SK-N-SH (cell line): ENCODE results near the gene PTGFRN. TPM values are rescaled to one million over a fixed set of nuclear protein-coding genes. Genes with fewer than 3 reads are reported as not detected.

Experiments used
- CTCF ChIA-PET: fragments of 300-600, 350-600 bp; formaldehyde crosslinking; extraction: SDS; loops from one replicate; lab custom pipeline; 2021; lab: Yijun Ruan, JAX
- POLR2A ChIA-PET: fragments of 350-600 bp; sonication (Branson Sonifier 250); formaldehyde crosslinking; extraction: SDS; loops from one replicate; lab custom pipeline; 2020; ENCODE audit warnings: antibody characterized with exemption, inconsistent platforms; lab: Yijun Ruan, JAX
- DNase-seq: peaks from one replicate; pipeline ENCODE4 v3.0.0; 2012
- H2AFZ ChIP-seq: fragments of 200-600 bp; sonication (generic); 2 replicates; pipeline ENCODE4 v1.8.1; 2016; ENCODE audit warnings: antibody characterized with exemption, mild to moderate bottlenecking, low read depth
- H3F3A ChIP-seq: fragments of 200-600 bp; sonication (generic); replicated peaks from 2 replicates; pipeline ENCODE3; 2016; ENCODE audit warnings: antibody characterized with exemption, mild to moderate bottlenecking; ENCODE audit not compliant: insufficient read depth
- H3K27ac ChIP-seq, 2 experiments: fragments of 200-500 bp in 1 of 2; fragments of 200-600 bp in 1 of 2; sonication (Bioruptor generic) in 1 of 2; sonication (generic), shearing (Covaris generic) in 1 of 2; 2 replicates each; pipeline versions ENCODE4 v1.5.1 to v1.6.1; 2014 to 2016; ENCODE audit warnings: low read depth in 2 of 2, inconsistent platforms in 1 of 2, low read length in 1 of 2, mild to moderate bottlenecking in 1 of 2, mixed read lengths in 1 of 2
- H3K27me3 ChIP-seq: fragments of 200-600 bp; sonication (generic), shearing (Covaris generic); 2 replicates; pipeline ENCODE4 v1.6.1; 2016; ENCODE audit warnings: mixed run types; ENCODE audit not compliant: insufficient read depth
- H3K36me3 ChIP-seq, 2 experiments: fragments of 200-500 bp in 1 of 2; fragments of 200-600 bp in 1 of 2; sonication (Bioruptor generic) in 1 of 2; sonication (generic) in 1 of 2; replicated peaks in 1 of 2; 2 replicates each; pipeline versions ENCODE3 to v1.5.1; 2014 to 2016; ENCODE audit warnings: low read length in 1 of 2, mild to moderate bottlenecking in 1 of 2; ENCODE audit not compliant: insufficient read depth in 2 of 2, control insufficient read depth in 1 of 2
- H3K4me1 ChIP-seq, 2 experiments: fragments of 200-500 bp in 1 of 2; fragments of 200-600 bp in 1 of 2; sonication (Bioruptor generic) in 1 of 2; sonication (generic), shearing (Covaris generic) in 1 of 2; 2 replicates each; pipeline versions ENCODE4 v1.5.1 to v1.6.1; 2014 to 2016; ENCODE audit warnings: low read depth in 1 of 2, low read length in 1 of 2, mixed run types in 1 of 2; ENCODE audit not compliant: insufficient read depth in 2 of 2, control insufficient read depth in 1 of 2
- H3K4me2 ChIP-seq: fragments of 200-600 bp; sonication (generic), shearing (Covaris generic); 2 replicates; pipeline ENCODE4 v1.6.1; 2017; ENCODE audit warnings: mixed run types
- H3K4me3 ChIP-seq, 2 experiments: fragments of 200-500 bp in 1 of 2; fragments of 200-600 bp in 1 of 2; sonication (Bioruptor generic) in 1 of 2; sonication (generic), shearing (Covaris generic) in 1 of 2; 2 replicates each; pipeline versions ENCODE4 v1.5.1 to v1.8.1; 2014 to 2016; ENCODE audit warnings: low read depth in 2 of 2, inconsistent platforms in 1 of 2, low read length in 1 of 2, mild to moderate bottlenecking in 1 of 2, mixed read lengths in 1 of 2, moderate library complexity in 1 of 2
- H3K79me2 ChIP-seq: fragments of 200-600 bp; sonication (generic); 2 replicates; pipeline ENCODE4 v1.8.1; 2017; ENCODE audit warnings: mild to moderate bottlenecking; ENCODE audit not compliant: insufficient read depth
- H3K9ac ChIP-seq: fragments of 200-600 bp; sonication (generic); 2 replicates; pipeline ENCODE4 v1.6.1; 2017; ENCODE audit warnings: mixed run types
- H3K9me2 ChIP-seq: fragments of 200-600 bp; sonication (generic); 2 replicates; pipeline ENCODE4 v1.6.1; 2017; ENCODE audit warnings: mixed run types
- H3K9me3 ChIP-seq: fragments of 200-600 bp; sonication (generic); 2 replicates; pipeline ENCODE4 v1.6.1; 2017; ENCODE audit warnings: mixed run types, mild to moderate bottlenecking, moderate library complexity
- H4K20me1 ChIP-seq: fragments of 200-600 bp; sonication (generic); 2 replicates; pipeline ENCODE4 v1.6.1; 2017; ENCODE audit warnings: mild to moderate bottlenecking, mixed run types; ENCODE audit not compliant: insufficient read depth
- CHD2 ChIP-seq: fragments of 150-350 bp; IDR thresholded peaks from 2 replicates; pipeline ENCODE4 v1.6.1; 2018; ENCODE audit warnings: low read length; ENCODE audit not compliant: partially characterized antibody
- EP300 ChIP-seq, 2 experiments: IDR thresholded peaks; 2 replicates each; pipeline versions ENCODE4 v1.4.0 to v1.6.1; 2012; ENCODE audit warnings: borderline replicate concordance in 1 of 2, low read depth in 1 of 2, low read length in 1 of 2
- EZH2phosphoT487 ChIP-seq: fragments of 200-600 bp; sonication (generic); IDR thresholded peaks from 2 replicates; pipeline ENCODE4 v1.6.1; 2017; ENCODE audit warnings: low read depth, mixed run types, mild to moderate bottlenecking, antibody characterized with exemption, moderate library complexity, borderline replicate concordance
- FOSL2 ChIP-seq: IDR thresholded peaks from 2 replicates; pipeline ENCODE4 v1.4.0; 2012; ENCODE audit warnings: low read depth, mild to moderate bottlenecking, moderate library complexity, borderline replicate concordance
- FOXJ3 ChIP-seq: sonication (generic); formaldehyde crosslinking; IDR thresholded peaks from 2 replicates; pipeline ENCODE4 v1.5.1; 2020; ENCODE audit warnings: mild to moderate bottlenecking, missing genetic modification reagents
- GABPA ChIP-seq: IDR thresholded peaks from 2 replicates; pipeline ENCODE4 v1.4.0; 2012; ENCODE audit warnings: low read depth, mild to moderate bottlenecking
- GATA2 ChIP-seq: sonication (generic); formaldehyde crosslinking; IDR thresholded peaks from 2 replicates; pipeline ENCODE4 v1.5.0; 2020; ENCODE audit warnings: mild to moderate bottlenecking, missing genetic modification reagents
- MEF2A ChIP-seq: IDR thresholded peaks from 2 replicates; pipeline ENCODE4 v1.4.0; 2012; ENCODE audit warnings: low read depth, borderline replicate concordance
- NFIC ChIP-seq: IDR thresholded peaks from 2 replicates; pipeline ENCODE4 v1.4.0; 2012; ENCODE audit warnings: borderline replicate concordance
- RAD21 ChIP-seq: IDR thresholded peaks from 2 replicates; pipeline ENCODE4 v1.6.1; 2012; ENCODE audit warnings: mild to moderate bottlenecking, low read length
- RFX5 ChIP-seq: IDR thresholded peaks from 2 replicates; pipeline ENCODE4 v1.6.1; 2012; ENCODE audit warnings: mild to moderate bottlenecking, improper control_type of control experiment, low read length
- RXRA ChIP-seq: IDR thresholded peaks from 2 replicates; pipeline ENCODE4 v1.4.0; 2012; ENCODE audit warnings: low read depth, mild to moderate bottlenecking, borderline replicate concordance
- TAF1 ChIP-seq: IDR thresholded peaks from 2 replicates; pipeline ENCODE4 v1.6.1; 2012; ENCODE audit warnings: low read depth, mild to moderate bottlenecking, low read length, moderate library complexity, borderline replicate concordance
- TCF12 ChIP-seq: IDR thresholded peaks from 2 replicates; pipeline ENCODE4 v1.4.0; 2012
- TEAD4 ChIP-seq: IDR thresholded peaks from 2 replicates; pipeline ENCODE4 v1.4.0; 2012; ENCODE audit warnings: mild to moderate bottlenecking, borderline replicate concordance; ENCODE audit not compliant: insufficient read depth
- YY1 ChIP-seq: IDR thresholded peaks from 2 replicates; pipeline ENCODE4 v1.4.0; 2012; ENCODE audit warnings: low read depth, mild to moderate bottlenecking
- WGBS: methylation state at CpG from one replicate; pipeline ENCODE4 v1.1.6; 2017; ENCODE audit warnings: low lambda C conversion rate; 5-methylcytosine and 5-hydroxymethylcytosine counted together
- polyA plus RNA-seq, 3 experiments: library from polyadenylated mRNA; depleted of rRNA; stranded (reverse); fragments of >200 nt; gene quantifications; 2 replicates each; pipeline ENCODE4 v1.2.3, GENCODE V29; 2012
- TF ChIP-seq, protein P1 (sequence below): IDR thresholded peaks from 2 replicates; pipeline ENCODE4 v1.4.0; 2012; ENCODE audit warnings: low read depth
- TF ChIP-seq, protein P2 (sequence below): IDR thresholded peaks from 2 replicates; pipeline ENCODE4; 2012
- TF ChIP-seq, protein P3 (sequence below): fragments of 150-350 bp; IDR thresholded peaks from 2 replicates; pipeline ENCODE4 v1.6.1; 2017; ENCODE audit warnings: antibody characterized with exemption, low read length, low read depth, borderline replicate concordance
- TF ChIP-seq, protein P4 (sequence below): IDR thresholded peaks from 2 replicates; pipeline ENCODE4 v1.4.0; 2012; ENCODE audit warnings: low read depth, borderline replicate concordance
- TF ChIP-seq, protein P5 (sequence below): IDR thresholded peaks from 2 replicates; pipeline ENCODE4 v1.4.0; 2012; ENCODE audit warnings: low read depth, borderline replicate concordance

PTGFRN gene
- polyA plus RNA-seq, 1 of the 3 experiments (the other 2 are of a cell fraction), result 22.4 TPM

- Histone ChIP-seq H3K4me1 (peaks cover 0 to 7% of the 10 kb centered on the region in 2 experiments; a peak in 2 of 4 replicates), H3K9me3 (no peaks in the 10 kb centered on the region), H3K27me3 (no peaks in the 10 kb centered on the region), H3K27ac (no peak overlapping the region), H3K36me3 (no peaks in the 10 kb centered on the region), H4K20me1 (no peaks in the 10 kb centered on the region), H3K9me2 (no peaks in the 10 kb centered on the region), H3K4me2 (no peak overlapping the region), H3K9ac (no peak overlapping the region), H3K4me3 (no peak overlapping the region), H3F3A (no peaks in the 10 kb centered on the region), H2AFZ (no peak overlapping the region)
- ChIA-PET POLR2A (no interaction called here), CTCF (no interaction called here)
- DNase-seq, result no peak
- WGBS, result 76% methylated on average over 5 of the region's 5 CpGs
- TF ChIP-seq MEF2A, result no peak
- no peak for TF ChIP-seq RXRA
- TF ChIP-seq CHD2, result no peak
- TF ChIP-seq RAD21, result no peak
- TF ChIP-seq, protein P1, sequence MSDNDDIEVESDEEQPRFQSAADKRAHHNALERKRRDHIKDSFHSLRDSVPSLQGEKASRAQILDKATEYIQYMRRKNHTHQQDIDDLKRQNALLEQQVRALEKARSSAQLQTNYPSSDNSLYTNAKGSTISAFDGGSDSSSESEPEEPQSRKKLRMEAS, result no peak
- TF ChIP-seq TAF1, result no peak
- no peak for TF ChIP-seq FOSL2
- no peak for TF ChIP-seq FOXJ3 (CRISPR knock-in tag)
- TF ChIP-seq TEAD4, result no peak
- TF ChIP-seq, protein P2, sequence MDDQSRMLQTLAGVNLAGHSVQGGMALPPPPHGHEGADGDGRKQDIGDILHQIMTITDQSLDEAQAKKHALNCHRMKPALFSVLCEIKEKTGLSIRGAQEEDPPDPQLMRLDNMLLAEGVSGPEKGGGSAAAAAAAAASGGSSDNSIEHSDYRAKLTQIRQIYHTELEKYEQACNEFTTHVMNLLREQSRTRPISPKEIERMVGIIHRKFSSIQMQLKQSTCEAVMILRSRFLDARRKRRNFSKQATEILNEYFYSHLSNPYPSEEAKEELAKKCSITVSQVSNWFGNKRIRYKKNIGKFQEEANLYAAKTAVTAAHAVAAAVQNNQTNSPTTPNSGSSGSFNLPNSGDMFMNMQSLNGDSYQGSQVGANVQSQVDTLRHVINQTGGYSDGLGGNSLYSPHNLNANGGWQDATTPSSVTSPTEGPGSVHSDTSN, result no peak
- no peak for TF ChIP-seq EZH2phosphoT487
- no peak for TF ChIP-seq YY1
- TF ChIP-seq, all 33 proteins: peak for 0
- H3K79me2 ChIP-seq, result no peaks in the 10 kb centered on the region
Observed at GRCh38 chr1:117014209-117014608, 104.5 kb downstream of the PTGFRN start.

GRCh38 chr1:117015724-117016123 is 106.0 kb downstream of the PTGFRN start:
- no peak overlapping the region for H3K4me3 ChIP-seq
- no peaks in the 10 kb centered on the region for H3K79me2 ChIP-seq
- H3K9me3 ChIP-seq, result no peaks in the 10 kb centered on the region
- H3K36me3 ChIP-seq, result no peaks in the 10 kb centered on the region
- no peak for DNase-seq
- ChIA-PET POLR2A (no interaction called here), CTCF (no interaction called here)
- no peak overlapping the region for H3K4me2 ChIP-seq
- H3F3A ChIP-seq, result no peaks in the 10 kb centered on the region
- no peak overlapping the region for H3K9ac ChIP-seq
- peaks cover 0 to 7% of the 10 kb centered on the region in 2 experiments; a peak in 2 of 4 replicates for H3K4me1 ChIP-seq
- no peaks in the 10 kb centered on the region for H3K27me3 ChIP-seq
- H2AFZ ChIP-seq, result no peak overlapping the region
- H3K27ac ChIP-seq, result peak overlapping the region in 1 of 2 experiments; percentile 25; a peak in 1 of 4 replicates
- no peaks in the 10 kb centered on the region for H3K9me2 ChIP-seq
- no peaks in the 10 kb centered on the region for H4K20me1 ChIP-seq
- WGBS, result 48% methylated on average over 3 of the region's 3 CpGs
- TF ChIP-seq, protein P3, sequence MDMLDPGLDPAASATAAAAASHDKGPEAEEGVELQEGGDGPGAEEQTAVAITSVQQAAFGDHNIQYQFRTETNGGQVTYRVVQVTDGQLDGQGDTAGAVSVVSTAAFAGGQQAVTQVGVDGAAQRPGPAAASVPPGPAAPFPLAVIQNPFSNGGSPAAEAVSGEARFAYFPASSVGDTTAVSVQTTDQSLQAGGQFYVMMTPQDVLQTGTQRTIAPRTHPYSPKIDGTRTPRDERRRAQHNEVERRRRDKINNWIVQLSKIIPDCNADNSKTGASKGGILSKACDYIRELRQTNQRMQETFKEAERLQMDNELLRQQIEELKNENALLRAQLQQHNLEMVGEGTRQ, result no peak
- TF ChIP-seq, protein P2, result no peak
- TF ChIP-seq, protein P4, sequence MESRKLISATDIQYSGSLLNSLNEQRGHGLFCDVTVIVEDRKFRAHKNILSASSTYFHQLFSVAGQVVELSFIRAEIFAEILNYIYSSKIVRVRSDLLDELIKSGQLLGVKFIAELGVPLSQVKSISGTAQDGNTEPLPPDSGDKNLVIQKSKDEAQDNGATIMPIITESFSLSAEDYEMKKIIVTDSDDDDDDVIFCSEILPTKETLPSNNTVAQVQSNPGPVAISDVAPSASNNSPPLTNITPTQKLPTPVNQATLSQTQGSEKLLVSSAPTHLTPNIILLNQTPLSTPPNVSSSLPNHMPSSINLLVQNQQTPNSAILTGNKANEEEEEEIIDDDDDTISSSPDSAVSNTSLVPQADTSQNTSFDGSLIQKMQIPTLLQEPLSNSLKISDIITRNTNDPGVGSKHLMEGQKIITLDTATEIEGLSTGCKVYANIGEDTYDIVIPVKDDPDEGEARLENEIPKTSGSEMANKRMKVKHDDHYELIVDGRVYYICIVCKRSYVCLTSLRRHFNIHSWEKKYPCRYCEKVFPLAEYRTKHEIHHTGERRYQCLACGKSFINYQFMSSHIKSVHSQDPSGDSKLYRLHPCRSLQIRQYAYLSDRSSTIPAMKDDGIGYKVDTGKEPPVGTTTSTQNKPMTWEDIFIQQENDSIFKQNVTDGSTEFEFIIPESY, result no peak
- TF ChIP-seq, protein P1, result no peak
- TF ChIP-seq YY1 (no peak), FOSL2 (no peak), TAF1 (no peak), RFX5 (no peak), TCF12 (no peak), GATA2 (CRISPR knock-in tag) (no peak), EP300 (IDR thresholded peaks at IDR 0.05; ENCODE audit: borderline replicate concordance in 1 of 2, low read depth in 1 of 2, low read length in 1 of 2) (no peak), CHD2 (no peak), EZH2phosphoT487 (no peak), NFIC (no peak), GABPA (no peak), MEF2A (no peak)
- TF ChIP-seq, protein P5, sequence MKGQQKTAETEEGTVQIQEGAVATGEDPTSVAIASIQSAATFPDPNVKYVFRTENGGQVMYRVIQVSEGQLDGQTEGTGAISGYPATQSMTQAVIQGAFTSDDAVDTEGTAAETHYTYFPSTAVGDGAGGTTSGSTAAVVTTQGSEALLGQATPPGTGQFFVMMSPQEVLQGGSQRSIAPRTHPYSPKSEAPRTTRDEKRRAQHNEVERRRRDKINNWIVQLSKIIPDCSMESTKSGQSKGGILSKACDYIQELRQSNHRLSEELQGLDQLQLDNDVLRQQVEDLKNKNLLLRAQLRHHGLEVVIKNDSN, result no peak
